Inflammatory macrophage treated with lipopolysaccharide for 1 hour (primary cell): ENCODE measurements around the gene PARD3.

Experiments used
- DNase-seq, 2 donors: peaks; one replicate each; pipeline ENCODE4 v3.0.0-alpha.2; 2020 to 2022

PARD3 gene

DNA sequence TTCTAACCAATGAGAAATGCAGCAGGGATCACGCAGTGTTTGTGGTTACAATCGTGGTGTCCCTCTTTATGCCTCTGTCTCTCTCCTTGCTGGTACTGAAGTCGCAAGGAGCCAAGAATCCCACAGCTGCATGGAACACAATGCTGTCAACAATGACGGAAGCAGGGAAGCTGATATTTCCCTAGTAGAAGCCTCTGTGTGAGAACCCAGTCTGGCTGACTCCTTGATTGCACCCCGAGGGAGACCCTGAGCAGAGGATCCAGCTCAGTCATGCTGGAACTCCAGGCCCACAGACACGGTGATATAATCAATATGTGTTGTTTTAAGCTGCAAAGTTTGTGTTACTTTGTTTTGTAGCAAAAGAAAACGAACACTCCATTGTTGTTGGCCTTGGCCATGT, 677.9 kb downstream of the PARD3 start:
- no peak for DNase-seq

DNA sequence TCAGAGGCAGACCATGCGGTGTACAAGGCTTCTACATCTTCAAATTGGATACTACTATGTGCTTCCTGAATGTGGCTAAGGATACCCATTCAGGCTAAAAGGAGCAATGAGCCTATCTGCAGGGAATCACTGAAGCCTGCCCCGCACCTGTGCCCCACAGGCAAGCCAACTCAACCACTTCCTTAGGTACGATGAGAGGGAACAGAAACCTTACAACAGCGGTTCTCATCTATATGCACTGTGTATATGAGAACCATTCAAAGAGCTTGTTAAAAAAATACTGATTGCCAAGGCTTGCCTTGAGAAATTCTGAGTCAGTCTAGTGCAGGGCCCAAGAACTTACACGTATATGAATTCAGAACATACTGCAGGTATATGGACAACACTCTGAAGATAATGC, 679.6 kb downstream of the PARD3 start:
- DNase-seq: no peak

DNA sequence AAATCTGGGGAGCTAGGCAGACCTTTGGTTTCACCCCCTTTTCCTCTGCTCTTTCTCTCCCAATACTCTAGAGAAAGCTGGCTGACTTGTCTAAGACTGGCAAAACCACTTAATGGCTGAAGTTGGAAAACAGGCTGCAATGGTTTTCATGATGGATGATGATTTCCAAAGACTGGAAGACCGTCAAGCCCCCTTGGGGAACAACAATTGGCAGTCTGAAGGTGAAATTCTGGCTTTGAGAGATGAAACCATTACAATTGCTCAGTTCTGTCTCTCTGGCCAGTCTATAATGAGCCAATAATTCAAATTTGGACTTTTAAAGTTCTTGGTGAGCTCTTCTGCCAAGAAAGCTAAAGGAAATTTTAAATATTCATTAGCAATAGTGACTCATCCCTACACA, 680.5 kb downstream of the PARD3 start:
- DNase-seq: no peak

DNA sequence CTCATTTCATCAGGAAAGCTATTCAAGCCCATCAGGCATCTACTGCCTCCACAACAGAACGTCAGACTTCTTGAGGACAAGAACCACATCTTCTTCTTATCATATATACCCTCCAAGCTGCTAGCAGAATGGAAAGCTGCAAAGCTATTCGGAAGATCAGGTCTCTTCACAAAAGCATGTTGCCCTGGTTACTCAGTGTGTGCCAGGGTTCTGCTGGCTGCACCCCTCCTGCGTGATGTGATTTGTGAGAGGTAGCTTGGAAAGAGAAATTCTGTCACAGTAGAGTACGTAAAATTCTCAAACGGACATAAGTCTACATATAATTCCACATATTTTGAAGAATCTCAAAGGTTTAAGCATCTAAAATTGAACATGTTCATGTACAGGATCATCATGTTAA, 681.7 kb downstream of the PARD3 start:
- DNase-seq: no peak

DNA sequence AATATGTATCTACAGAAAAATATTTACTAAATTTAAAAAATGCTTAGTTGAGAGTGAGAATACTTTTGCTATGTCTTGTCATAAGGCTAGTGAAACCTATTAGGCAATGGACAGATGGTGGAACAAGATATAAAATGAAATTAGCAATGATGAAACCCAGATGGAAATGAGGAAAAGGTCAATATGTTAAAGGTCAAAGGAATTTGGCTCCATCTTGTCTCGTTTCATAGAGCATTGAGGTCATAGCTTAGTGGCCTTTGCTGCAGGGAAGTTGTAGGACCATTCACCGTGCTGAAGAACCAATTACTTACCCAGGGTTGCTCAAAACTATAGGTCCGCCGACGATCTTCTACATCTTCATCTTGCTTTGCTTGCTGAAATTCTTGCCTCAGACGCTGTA, 683.9 kb downstream of the PARD3 start:
- DNase-seq: no peak

DNA sequence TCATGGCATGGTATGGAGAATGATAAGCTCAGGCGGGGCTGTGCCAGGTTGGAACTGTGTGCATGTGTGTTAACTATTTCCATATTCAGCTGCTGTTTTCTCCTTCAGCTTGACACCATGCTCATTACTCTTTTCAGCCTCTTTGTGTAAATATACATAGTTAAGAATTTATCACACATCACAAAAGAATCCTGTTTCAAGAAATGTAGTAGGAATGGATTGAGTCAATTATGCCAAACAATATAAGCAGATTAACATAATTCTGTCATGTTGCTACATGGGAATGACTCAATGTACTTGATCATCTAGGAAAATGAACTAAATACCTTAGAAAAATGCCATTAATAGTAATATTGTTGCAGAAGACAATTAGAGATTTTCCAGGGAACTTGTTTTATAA, 687.4 kb downstream of the PARD3 start:
- DNase-seq: no peak

DNA sequence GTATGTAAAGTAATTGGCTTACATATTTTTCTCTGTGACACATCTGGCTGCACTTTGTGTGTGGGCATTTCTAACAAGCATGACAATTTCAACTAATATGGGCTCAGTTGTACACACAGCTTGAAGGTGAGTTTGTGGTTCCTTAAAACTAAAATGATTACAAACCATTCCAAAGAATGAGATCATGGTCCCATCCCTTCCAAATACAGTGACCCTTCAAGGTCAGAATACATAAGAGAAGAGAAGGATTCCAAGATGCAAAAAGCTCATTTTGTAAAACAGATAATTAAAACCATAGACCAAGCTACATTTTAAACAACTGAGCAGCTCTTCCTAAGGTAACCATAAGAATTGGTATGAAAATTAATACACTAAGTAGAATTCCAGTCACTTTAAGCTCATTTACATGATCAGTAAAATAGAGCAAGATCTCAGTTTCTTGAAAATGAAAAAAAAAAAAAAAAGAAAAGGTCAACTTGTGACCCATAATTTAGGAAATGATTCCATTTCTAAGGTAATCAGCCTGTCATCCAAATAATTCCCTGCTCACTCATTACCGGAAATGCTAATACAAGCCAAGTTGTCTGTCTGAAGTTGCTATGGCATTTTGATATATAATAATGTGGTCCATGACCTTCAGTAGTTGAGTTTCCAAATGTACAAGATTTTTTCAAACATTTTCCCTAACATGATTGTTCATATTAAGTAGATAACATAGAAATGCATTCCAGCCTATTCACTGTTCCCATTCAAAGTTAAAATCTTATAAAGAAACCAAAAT, 688.5 kb downstream of the PARD3 start:
- no peak for DNase-seq

DNA sequence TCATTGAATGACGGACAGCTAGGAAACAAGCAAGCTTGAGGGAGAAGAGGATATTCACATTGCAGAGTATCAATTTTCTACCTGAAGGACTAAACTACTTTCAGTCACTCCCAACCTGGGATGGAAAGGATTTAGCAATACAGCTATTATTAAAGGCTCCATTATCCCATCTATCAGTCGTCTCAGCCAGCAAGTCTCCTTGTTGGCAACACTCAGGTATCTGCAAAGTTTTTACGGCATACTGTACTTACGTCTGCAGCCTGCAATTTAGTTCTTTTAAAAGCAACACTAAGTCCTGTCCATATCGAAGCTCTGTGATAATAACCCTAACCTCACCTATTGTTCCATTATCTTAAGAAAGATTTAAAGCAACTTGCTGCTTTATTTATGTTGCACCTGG, 689.4 kb downstream of the PARD3 start:
- DNase-seq: no peak

DNA sequence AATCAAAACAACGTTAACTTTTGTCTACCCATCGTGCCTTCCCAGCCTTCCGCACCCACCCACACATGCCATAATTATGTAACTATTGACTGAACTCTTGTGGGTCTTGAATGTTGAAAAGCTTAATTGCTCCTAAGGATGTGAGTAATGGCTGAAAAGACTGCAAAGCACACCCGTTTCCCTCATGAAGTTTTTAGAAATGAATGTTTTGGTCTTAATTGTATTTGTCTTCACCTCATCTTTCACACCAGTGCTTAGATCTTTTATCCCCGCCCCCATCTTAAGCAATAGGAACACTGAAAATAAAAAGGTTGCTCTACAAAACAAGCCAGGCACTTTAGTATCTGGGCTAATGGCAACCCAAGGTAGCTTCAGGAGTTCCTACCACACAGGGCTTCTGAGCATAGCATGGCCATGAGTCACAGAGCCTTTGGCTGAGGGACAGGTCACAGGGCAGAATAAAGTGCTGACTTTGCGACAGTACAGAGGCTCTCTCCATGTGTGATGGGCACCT, 690.5 kb downstream of the PARD3 start:
- DNase-seq: no peak

DNA sequence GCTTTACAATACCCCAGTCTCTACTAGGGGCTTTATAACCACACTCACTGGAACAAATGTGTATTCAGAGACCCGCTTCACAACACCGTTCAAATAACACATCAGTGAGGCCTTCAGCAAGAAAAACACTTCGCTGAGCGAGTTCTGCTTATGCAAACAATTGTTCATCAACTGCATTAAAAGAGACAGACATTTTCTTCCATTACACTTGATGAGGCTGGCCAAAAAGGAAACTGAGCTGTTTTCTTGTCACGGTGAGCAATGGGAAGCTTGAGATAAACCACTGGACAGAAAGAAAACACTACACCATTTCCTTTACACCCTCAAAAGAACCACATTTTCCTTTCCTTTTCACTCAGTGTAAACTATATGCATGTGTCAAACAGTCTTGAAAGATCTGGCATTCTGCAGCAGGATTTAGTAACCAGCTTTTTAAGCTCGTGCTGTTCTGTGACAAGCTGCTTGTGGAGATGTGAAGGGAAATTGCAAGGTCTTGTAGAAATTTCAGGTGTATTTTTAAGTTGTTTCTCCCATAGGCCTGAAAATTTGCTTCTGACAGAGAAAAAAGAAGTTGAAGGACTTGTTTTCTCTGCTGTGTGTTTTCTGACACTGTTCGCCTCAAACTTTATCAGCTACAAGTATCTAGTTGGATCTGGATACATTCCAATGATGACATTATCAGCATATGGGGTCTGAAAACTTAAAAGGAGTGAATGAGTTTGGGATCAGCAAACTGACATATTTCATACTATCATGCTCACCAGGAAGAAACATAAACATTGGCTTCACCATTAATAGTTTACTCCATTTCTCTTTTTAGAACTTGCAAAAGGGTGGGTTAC, 693.1 kb downstream of the PARD3 start:
- no peak for DNase-seq

DNA sequence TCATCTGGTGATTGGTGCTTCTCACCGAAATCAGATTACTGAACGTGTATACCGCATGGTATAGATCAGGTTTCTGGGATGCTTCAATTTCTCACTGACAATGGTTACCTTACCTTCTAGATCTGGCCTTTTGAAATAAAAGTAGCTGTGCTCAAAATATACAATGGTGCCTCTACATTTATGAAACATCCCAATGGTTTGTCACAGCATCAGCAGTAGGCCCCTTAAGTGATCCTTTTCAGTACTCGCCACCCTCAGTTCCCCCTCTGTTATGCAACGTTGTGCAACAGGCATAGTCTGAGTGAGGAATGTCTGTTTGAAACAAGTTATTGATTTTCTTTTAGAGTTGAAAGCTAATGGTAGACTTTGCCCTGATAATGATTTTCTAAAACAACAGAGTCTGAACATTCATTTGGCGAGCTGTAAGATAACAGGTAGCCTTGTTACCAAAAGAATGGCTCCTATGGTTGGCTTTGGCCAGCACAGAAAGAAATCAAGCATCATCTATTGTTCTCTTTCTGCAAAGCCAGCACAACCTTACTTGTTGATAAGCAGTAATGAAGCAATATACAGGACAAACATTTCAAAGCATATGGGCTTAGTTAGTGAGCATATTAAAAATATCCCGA, 693.9 kb downstream of the PARD3 start:
- no peak for DNase-seq

DNA sequence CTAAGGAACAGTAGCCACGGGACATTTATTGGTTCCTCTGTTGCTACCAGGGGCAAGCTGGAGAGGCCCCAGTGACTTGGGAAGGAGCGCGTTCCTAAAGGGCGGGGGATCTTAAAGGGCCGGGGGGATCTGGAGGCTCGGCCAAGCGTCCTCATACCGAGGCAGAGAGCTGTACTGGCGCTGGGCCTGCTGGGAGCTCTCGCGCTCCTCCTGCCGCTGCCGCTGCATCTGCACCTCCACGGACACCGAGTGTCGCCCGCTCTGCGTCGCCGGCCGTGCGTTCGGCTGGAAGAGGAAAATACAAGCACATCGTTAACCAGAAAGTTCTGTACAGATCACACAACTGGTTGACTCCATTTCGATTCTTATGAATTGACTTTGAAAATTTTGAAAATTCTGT, 695.6 kb downstream of the PARD3 start:
- no peak for DNase-seq

DNA sequence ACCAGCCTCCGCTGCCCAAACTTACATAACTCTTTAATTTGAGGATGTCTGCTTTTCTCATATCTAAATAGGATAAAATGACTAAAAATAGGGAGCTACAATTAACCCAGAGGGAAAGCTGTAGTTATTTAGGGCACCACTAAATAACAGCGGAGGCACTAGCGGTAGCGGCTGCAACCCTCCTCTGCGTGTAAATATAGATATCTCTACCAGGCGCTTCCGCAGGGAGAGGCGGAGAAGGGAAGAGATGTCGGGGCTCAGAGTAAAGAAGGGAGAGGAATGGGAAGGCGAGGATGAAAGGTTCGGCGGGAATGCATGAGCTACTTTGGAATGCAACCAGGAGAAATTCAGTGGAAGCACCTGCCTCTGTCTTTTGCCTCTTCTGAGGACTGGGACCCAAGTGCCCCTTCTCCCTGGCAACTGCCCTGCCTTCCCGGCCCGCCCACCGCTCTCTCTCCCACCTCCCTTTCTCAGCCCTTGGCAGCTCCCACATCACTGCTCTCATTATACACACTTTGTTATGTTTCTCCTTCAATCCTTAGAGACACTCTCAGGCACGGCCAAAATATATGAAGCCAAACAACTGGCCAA, 698.3 kb downstream of the PARD3 start:
- no peak for DNase-seq

DNA sequence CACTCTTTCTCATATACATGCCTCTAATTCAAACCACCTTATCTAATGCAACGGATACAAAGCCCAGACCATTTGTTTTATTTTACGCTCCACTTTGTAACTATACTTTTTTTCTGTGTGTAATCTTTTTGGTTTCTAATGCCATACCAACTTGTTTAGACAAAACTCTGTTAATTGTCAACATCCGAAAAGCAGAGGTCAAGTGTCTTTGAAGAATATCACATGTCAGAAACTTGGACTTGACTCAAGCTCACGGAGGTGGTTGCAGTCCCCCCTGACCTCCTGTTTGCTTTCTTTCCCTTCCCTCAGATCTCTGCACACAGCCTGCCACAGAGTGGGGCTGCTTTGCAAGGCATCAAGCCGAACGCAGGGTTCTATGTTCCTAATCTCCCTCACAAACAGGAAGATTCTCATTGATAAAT, 698.9 kb downstream of the PARD3 start:
- DNase-seq: no peak

DNA sequence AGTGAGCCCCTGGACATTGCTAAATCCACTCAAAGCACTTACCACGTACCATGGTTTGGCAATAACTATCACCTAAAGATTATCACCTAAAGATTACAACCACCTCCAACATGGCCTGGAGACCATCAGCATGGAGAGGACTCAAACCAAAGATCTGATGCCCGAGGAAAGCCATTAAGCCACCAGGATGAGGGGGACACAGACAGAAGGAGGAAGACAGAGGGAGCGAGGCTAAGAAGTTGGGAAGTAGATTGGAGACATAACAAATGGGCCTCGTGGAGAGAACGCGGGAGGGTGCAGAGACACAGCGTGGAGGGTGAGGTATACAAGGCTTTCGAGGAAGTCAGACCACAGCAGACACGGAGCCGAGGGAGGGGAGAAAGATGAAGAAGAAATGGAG, 700.2 kb downstream of the PARD3 start:
- DNase-seq: no peak

DNA sequence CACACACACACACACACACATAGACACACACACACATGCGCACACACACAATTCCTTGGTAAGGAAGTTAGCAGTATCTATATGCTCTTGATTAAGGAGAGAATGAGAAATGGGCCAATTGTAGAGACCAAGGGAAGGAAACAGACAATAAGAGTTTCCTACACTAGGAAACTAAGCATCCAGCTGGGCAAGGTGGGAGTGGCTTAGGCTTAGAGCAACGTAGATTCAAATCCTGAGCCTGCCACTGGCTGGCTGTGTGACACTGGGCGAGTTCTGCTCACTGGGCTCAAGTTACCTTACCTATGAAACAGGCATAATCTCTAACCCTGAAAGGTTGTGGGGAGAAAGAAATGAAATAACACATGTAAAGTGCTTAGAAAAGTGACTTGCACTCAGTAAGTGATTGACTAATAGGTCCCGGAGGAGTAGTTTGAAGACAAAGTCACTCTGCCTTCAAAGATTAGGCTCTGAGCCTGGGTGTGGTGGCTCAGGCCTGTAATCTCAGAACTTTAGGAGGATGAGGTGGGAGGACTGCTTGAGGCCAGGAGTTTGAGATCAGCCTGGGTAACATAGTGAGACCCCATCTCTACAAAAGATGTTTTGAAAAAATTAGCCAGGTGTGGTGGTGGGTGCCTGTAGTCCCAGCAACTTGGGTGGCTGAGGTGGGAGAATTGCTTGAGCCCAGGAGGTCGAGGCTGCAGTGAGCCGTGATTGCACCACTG, 701.4 kb downstream of the PARD3 start:
- DNase-seq: no peak

DNA sequence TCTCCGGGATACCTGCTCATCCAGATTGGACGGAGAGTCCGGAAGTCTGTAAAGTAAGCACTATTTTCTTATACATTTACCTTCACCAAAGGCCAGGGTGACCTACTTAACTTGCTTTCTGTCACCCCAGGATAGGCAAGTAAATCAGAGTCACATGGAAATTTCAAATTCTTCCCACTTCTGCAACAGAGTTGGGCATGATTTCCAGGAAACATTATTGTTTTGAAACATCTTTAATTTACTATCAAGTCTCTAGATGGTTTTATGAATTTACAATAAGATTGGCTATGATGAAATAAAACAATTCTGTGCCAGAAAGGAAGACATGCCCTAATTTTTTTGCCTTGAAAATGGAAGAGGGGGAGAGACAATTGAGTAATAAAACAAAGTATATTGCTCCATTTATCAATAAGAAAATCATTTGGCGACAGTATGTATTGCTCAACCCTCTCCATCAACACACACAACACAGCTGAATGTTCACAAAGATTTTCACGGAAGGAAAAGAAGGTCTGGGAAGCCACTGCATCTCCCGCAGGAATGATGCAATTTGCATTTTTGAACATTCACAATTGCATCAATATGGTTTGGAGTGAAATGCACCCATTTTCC, 702.8 kb downstream of the PARD3 start:
- no peak for DNase-seq

DNA sequence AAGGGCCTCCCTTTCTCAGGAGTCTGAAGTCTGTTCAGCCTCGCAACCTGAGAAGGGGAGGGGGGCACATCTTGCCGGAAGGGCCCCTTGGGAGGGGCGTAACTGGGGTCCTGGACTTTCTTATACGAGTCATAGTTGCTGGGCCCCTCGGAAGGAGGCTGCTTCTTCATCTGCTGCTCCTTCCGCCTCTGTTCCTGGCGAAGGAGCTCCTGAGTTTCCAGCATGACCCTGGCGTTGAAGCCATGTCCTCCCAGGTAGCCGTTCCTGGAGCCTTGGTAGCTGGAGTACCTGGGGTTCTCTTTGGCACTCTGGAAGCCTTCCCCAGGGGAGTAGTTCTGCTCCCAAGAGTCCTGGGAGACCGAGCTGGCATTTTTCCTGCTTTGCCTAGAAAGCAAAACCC, 703.9 kb downstream of the PARD3 start:
- DNase-seq: no peak

DNA sequence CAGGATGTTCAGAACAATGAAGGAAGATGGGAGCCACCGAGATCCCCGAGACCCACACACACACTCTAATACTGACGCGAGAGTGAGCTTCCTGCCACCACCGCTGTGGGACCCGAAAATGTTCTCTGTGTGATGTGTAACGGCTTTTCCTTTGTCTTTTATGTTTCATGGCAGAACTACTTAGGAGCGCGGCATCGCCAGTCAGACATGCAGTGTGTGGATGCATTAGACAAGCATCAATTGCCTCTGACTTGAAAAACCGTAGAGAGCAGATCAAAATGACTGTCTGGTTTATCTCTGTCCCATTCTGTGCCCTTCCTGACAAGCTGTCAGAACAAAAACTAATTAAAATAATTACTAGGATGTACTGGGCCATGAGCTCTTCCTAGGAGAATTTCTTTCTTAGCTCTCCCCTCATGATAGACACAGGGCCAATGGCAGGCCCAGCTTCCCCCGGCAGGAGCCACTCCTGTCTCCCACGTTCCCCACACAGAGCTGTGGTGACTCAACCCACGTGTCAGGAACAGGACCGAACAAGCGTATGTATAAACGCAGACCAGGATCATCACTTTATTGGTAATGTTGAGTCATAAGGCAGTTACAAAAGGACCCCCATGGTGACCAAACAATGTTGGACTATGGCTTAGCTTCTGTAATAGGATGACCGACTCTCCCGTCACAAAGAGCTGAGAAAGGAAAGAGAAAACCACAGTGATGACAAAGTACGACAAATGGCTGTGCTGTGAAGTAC, 705.0 kb downstream of the PARD3 start:
- no peak for DNase-seq

DNA sequence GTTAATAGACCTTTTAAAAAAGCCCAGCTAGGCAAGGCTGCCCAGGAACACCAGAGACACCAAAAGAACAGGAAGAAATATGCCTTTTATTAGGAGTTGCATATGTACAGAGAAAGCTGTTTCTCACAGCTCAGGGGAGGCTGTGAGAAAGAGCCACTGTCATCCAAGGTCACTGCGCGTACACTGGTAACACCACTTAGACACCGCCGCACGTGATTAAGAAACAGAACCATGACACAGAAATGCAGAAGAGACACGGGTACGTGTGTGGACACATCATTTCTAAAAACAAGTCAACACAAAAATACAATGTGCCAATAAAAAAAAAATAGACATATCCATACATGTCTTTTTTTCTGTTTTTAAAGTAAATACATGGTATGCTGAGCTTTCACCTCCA, 705.6 kb downstream of the PARD3 start:
- no peak for DNase-seq
